Brain microvascular endothelial cell (primary cell): ENCODE data around the gene PRKG1.
"Not testable (repeated sequence)": the region's sequence is repeated elsewhere in the genome, so short reads cannot be mapped to it uniquely, and the experiment has no call there.

Experiments used
- DNase-seq: peaks from one replicate; pipeline ENCODE4 v3.0.0-alpha.2; 2020
- H3K27ac ChIP-seq: fragments of 250-450 bp; sonication (Bioruptor Pico); 2 replicates; pipeline ENCODE4 v1.5.1; 2020; ENCODE audit warnings: mild to moderate bottlenecking, moderate library complexity
- H3K27me3 ChIP-seq: fragments of 250-450 bp; sonication (Bioruptor Pico); replicated peaks from 2 replicates; pipeline ENCODE4 v1.5.1; 2020; ENCODE audit warnings: mild to moderate bottlenecking
- H3K36me3 ChIP-seq: fragments of 250-450 bp; sonication (Bioruptor Pico); replicated peaks from 2 replicates; pipeline ENCODE4 v1.5.1; 2020; ENCODE audit warnings: mild to moderate bottlenecking
- H3K4me3 ChIP-seq: 2 replicates; pipeline ENCODE4 v1.5.1; 2011; ENCODE audit warnings: low read depth, mild to moderate bottlenecking, control low read depth, low read length, moderate library complexity
- in situ Hi-C: cut with HindIII; loops from 2 replicates; pipeline ENCODE4 v1.10.0; 2017; ENCODE audit warnings: low sequenced_read_pairs, low pct_ligation_motif_present
- TF ChIP-seq, protein P1 (sequence below): IDR thresholded peaks from 2 replicates; pipeline ENCODE4 v1.5.1; 2011; ENCODE audit warnings: low read depth, mild to moderate bottlenecking, moderate library complexity, low read length, control low read depth, inconsistent platforms; ENCODE audit errors: missing control alignments

The PRKG1 gene

DNA sequence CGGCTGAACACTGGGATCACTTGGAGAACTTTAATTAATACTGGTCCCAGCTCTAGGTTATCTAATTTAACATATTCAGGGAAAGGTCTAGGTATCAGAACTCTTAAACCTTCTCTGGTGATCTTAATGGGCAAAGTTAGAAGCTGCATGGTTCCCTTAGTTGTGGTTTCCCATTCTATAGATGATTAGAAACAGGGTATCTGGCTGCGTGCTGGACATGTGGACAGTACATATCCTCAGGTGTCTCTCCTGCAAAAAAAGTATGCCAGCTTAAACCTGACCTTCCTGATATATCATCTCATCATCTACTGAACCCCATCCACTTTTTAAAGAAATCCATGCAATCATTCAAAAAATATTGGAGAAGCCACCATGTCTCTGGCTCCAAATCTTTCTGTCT lies 955.3 kb downstream of the PRKG1 start:
- H3K36me3 ChIP-seq: no peaks in the 10 kb centered on the region
- in situ Hi-C loops: no loop called here
- no peak overlapping the region for H3K27ac ChIP-seq
- TF ChIP-seq, protein P1, sequence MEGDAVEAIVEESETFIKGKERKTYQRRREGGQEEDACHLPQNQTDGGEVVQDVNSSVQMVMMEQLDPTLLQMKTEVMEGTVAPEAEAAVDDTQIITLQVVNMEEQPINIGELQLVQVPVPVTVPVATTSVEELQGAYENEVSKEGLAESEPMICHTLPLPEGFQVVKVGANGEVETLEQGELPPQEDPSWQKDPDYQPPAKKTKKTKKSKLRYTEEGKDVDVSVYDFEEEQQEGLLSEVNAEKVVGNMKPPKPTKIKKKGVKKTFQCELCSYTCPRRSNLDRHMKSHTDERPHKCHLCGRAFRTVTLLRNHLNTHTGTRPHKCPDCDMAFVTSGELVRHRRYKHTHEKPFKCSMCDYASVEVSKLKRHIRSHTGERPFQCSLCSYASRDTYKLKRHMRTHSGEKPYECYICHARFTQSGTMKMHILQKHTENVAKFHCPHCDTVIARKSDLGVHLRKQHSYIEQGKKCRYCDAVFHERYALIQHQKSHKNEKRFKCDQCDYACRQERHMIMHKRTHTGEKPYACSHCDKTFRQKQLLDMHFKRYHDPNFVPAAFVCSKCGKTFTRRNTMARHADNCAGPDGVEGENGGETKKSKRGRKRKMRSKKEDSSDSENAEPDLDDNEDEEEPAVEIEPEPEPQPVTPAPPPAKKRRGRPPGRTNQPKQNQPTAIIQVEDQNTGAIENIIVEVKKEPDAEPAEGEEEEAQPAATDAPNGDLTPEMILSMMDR: no peak
- DNase-seq: no peak
- H3K27me3 ChIP-seq: no peaks in the 10 kb centered on the region
- no peak overlapping the region for H3K4me3 ChIP-seq

DNA sequence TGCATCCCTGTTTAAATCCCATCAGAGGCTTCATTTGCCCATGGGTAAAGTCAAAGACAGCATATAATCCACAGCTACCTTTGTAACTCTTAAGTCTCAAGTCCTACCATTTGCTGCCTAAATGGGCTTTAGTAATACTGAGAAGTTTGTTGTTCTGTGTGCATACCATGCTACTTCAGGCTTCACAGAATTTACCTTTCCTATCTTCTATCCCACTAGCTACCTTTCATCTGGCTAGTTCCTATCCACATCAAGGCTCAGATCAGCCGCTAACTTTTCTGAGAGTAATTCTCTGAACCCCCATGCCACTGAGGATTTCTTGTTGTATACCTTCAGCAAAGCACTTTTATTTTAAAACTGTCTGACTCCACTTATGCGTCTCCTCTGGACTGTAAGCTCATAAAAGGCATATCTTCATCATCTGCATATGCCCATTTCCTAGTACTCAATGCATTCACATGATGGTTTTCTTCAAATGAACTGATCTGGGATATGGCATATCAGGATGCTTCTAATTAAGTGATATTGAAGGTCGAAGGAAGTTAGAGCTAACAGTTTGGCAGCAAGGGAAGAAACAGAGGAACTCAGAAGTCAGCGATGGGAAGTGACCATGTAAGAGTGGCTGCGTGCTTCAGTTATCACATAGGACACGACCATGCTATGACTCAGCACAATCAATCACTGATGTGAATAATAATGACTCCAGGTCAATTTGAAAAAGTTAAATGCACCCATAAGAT lies 955.9 kb downstream of the PRKG1 start:
- no peaks in the 10 kb centered on the region for H3K27me3 ChIP-seq
- no peak overlapping the region for H3K27ac ChIP-seq
- H3K4me3 ChIP-seq: no peak overlapping the region
- in situ Hi-C loops: no loop called here
- H3K36me3 ChIP-seq: no peaks in the 10 kb centered on the region
- TF ChIP-seq, protein P1: no peak
- DNase-seq: peak; percentile 24

DNA sequence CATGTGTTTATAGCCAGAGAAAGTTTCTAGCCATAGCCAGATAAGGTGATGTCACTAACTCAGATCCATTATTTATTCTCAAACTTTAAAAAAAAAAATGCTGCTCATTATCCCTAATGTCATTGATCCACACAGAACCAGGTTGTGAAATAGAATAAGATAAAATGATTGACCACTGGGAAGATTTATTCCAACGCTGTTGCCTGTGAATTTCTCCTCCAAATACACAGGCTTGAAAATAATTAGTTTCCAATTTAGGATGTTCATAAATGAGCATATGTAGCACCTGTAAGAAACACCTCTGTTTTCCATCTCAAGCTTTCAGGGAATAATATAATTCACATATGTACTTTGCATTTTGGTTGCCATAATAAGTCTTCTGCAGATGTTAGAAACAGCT lies 956.7 kb downstream of the PRKG1 start:
- in situ Hi-C loops: no loop called here
- no peak for DNase-seq
- Histone ChIP-seq H3K36me3 (no peaks in the 10 kb centered on the region), H3K27me3 (no peaks in the 10 kb centered on the region), H3K4me3 (no peak overlapping the region), H3K27ac (no peak overlapping the region)
- TF ChIP-seq, protein P1: no peak

DNA sequence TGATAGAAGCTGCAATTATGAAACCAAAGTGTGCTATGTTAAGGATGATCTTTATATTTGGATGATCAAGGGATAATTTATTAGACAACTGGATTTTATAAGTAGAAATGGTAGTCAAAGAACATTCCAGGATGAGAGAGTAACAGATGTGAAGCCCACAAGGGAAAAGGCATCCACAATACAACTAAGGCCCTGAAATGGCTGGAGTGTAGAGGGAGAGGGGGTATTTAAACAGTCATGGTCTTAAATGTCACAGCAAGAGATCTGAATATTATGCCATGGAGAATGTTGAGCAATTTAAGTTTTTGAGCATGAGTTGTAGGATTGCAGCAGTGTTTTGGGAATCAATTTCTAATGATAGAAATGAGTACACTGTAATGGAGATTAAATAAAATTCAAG lies 957.5 kb downstream of the PRKG1 start:
- Histone ChIP-seq H3K27me3 (no peaks in the 10 kb centered on the region), H3K36me3 (no peaks in the 10 kb centered on the region), H3K27ac (no peak overlapping the region), H3K4me3 (no peak overlapping the region)
- no peak for DNase-seq
- in situ Hi-C loops: no loop called here
- TF ChIP-seq, protein P1: no peak

DNA sequence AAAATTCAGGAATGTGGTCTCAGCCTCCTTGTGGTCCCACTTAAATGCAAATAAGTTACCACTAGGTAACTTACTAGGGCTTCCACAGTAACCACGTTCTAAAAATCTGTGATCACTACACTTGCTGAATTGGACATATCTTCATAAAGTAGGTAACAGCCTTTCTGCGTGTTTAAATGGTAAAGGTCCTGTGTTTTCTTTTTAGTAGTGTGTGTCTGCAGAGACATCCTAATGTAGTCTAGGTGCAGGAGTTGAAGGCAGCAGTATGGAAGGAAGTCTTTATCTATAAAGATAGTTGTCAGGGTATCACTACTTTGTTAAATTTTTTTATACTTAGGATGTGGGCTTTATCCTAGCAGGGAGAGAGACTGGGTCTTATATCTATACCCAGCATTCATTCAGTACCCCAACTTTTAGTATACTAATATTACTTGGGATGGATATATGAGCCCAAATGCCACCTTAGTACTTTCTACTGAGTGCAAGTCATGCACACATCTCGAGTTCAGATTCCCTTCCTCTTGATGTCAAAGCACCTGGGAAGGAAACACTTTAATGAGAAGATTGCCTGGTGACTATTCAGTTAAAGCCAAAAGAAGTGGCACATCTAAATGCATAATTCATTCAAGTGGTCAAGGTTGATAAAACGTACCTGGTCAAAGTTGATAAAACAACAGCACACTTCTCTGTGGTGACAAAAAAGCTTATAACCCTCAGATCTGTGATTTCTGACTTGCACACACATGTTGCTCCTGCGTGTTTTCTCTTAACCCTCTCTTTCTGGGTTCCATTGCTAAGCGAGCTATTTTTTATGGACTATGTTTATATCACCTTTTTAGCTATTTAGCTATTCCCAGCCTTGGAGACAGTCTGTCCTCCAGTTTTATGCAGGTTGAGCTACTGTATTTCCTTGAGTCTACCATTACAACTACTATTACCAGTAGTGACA lies 958.7 kb downstream of the PRKG1 start:
- Histone ChIP-seq H3K27me3 (no peaks in the 10 kb centered on the region), H3K4me3 (no peak overlapping the region), H3K27ac (no peak overlapping the region), H3K36me3 (no peaks in the 10 kb centered on the region)
- no peak for DNase-seq
- in situ Hi-C loops: no loop called here
- TF ChIP-seq, protein P1: no peak

DNA sequence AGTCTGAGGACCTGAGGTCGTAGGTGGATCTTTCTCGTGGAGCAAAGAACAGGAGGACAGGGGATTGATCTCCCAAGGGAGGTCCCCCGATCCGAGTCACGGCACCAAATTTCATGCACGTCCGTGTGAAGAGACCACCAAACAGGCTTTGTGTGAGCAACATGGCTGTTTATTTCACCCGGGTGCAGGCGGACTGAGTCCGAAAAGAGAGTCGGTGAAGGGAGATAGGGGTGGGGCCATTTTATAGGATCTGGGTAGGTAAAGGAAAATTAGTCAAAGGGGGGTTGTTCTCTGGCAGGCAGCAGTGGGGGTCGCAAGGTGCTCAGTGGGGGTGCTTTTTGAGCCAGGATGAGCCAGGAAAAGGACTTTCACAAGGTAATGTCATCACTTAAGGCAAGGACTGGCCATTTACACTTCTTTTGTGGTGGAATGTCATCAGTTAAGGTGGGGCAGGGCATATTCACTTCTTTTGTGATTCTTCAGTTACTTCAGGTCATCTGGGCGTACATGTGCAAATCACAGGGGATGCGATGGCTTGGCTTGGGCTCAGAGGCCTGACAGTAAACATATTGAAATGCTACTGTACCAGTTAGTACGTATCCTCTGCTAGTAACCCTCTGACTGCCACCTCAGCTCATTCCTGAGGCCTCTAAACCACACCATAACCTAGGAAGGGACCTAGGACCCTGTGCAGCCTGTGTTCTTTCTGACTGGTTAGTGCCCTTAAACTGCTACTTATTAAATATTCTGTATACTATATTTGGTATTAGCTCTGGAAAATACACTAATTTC lies 964.9 kb downstream of the PRKG1 start:
- in situ Hi-C loops, H3K36me3 ChIP-seq, H3K27me3 ChIP-seq, DNase-seq, H3K4me3 ChIP-seq, H3K27ac ChIP-seq: not testable (repeated sequence)
